GM12878 (cell line): ENCODE data around the gene SLC9A8. TPM values are rescaled to one million over a fixed set of nuclear protein-coding genes. Genes with fewer than 3 reads are reported as not detected.

Experiments used
- ATAC-seq: fragments of 200-7000 bp; cut with Tn5 transposase; 3 replicates; pipeline ENCODE4 v1.9.1; 2020; ENCODE audit warnings: mild to moderate bottlenecking, moderate library complexity
- BruUV-seq: library from RNA; stranded (reverse); fragments of 400-500 nt; replicated peaks from 2 replicates; lab custom pipeline; 2021; lab: Mats Ljungman, UMichigan
- CTCF ChIA-PET: fragments of 300-600 bp; sonication (Branson Sonifier 250); formaldehyde crosslinking; extraction: SDS; loops from one replicate; lab custom pipeline; 2021; ENCODE audit warnings: inconsistent platforms; lab: Yijun Ruan, JAX
- POLR2A ChIA-PET: fragments of 350-600 bp; formaldehyde crosslinking; extraction: SDS; loops from one replicate; lab custom pipeline; 2021; ENCODE audit warnings: inconsistent platforms; lab: Charles Lee
- RAD21 ChIA-PET: fragments of 300-600 bp; sonication (Branson Sonifier 250); formaldehyde crosslinking; loops from one replicate; lab custom pipeline; 2023; ENCODE audit warnings: antibody characterized with exemption; ENCODE audit not compliant: unreplicated experiment; lab: Charles Lee
- SMC1A ChIA-PET: fragments of 300-600 bp; sonication (Branson Sonifier 250); formaldehyde crosslinking; loops from one replicate; lab custom pipeline; 2023; ENCODE audit not compliant: unreplicated experiment, uncharacterized antibody; lab: Charles Lee
- DNase-seq: peaks from one replicate; pipeline ENCODE4 v3.0.0-alpha.2; 2011; ENCODE audit warnings: low read depth, low spot score
- FAIRE-seq: peaks from 3 replicates; lab custom pipeline; 2011; peaks lifted over from hg19 to GRCh38; lab: Jason Lieb, UNC
- H2AFZ ChIP-seq: 2 replicates; pipeline ENCODE4 v1.6.0; 2011; ENCODE audit warnings: low read depth, low read length, control low read depth; ENCODE audit not compliant: control insufficient read depth
- H3K27ac ChIP-seq: 2 replicates; pipeline ENCODE4 v1.5.1; 2011; ENCODE audit warnings: control low read depth; ENCODE audit not compliant: control insufficient read depth, insufficient read depth
- H3K27me3 ChIP-seq, 2 experiments: replicated peaks in 1 of 2; 2 replicates each; pipeline versions ENCODE4 v1.6.0 to v1.6.1; 2011; ENCODE audit warnings: low read length in 1 of 2; ENCODE audit not compliant: control insufficient read depth in 2 of 2, insufficient read depth in 2 of 2
- H3K36me3 ChIP-seq, 2 experiments: 2 replicates each; pipeline ENCODE4 v1.5.1; 2011; ENCODE audit warnings: low read length in 1 of 2; ENCODE audit not compliant: control insufficient read depth in 2 of 2, insufficient read depth in 2 of 2
- H3K4me1 ChIP-seq: 2 replicates; pipeline ENCODE4 v1.6.1; 2011; ENCODE audit warnings: mild to moderate bottlenecking, low read length, moderate library complexity, mixed read lengths; ENCODE audit not compliant: control insufficient read depth, insufficient read depth
- H3K4me2 ChIP-seq: 2 replicates; pipeline ENCODE4 v1.6.0; 2011; ENCODE audit warnings: control low read depth; ENCODE audit not compliant: control insufficient read depth, insufficient read depth
- H3K4me3 ChIP-seq: fragments of 200-600 bp; sonication (generic); 2 replicates; pipeline ENCODE4 v1.5.1; 2016
- H3K79me2 ChIP-seq: 2 replicates; pipeline ENCODE4 v1.6.0; 2011; ENCODE audit warnings: low read length; ENCODE audit not compliant: control insufficient read depth, insufficient read depth
- H3K9ac ChIP-seq: 2 replicates; pipeline ENCODE4 v1.8.0; 2011; ENCODE audit warnings: low read length, control low read depth, mixed read lengths; ENCODE audit not compliant: control insufficient read depth, insufficient read depth
- H3K9me3 ChIP-seq: replicated peaks from 3 replicates; pipeline ENCODE4 v1.5.1; 2011; ENCODE audit warnings: mild to moderate bottlenecking, low read length; ENCODE audit not compliant: control insufficient read depth, insufficient read depth
- H4K20me1 ChIP-seq: 2 replicates; pipeline ENCODE4 v1.6.0; 2011; ENCODE audit not compliant: control insufficient read depth, insufficient read depth
- CBFB ChIP-seq: IDR thresholded peaks from 2 replicates; pipeline ENCODE4 v1.6.1; 2016; ENCODE audit warnings: antibody characterized with exemption, low read depth
- ESRRA ChIP-seq: IDR thresholded peaks from 2 replicates; pipeline ENCODE4 v1.6.1; 2012; ENCODE audit warnings: mild to moderate bottlenecking, low read length, improper control_type of control experiment
- IRF3 ChIP-seq: fragments of 450-650 bp; IDR thresholded peaks from 2 replicates; pipeline ENCODE4 v1.6.1; 2014; ENCODE audit warnings: mild to moderate bottlenecking
- KAT2A ChIP-seq: conservative IDR thresholded peaks from 2 replicates; pipeline ENCODE4 v1.6.1; 2011; ENCODE audit warnings: low read depth, low read length; ENCODE audit not compliant: control insufficient read depth
- LARP7 ChIP-seq: fragments of 450-650 bp; IDR thresholded peaks from 2 replicates; pipeline ENCODE4 v1.6.1; 2017; ENCODE audit warnings: mild to moderate bottlenecking
- NFIC ChIP-seq: IDR thresholded peaks from 2 replicates; pipeline ENCODE4 v1.6.1; 2012; ENCODE audit warnings: low read depth, mild to moderate bottlenecking, inconsistent platforms, low read length, moderate library complexity
- NR2C2 ChIP-seq: IDR thresholded peaks from 2 replicates; pipeline ENCODE4 v1.6.1; 2011; ENCODE audit warnings: borderline replicate concordance, low read depth; ENCODE audit not compliant: control insufficient read depth, insufficient read length
- RAD21 ChIP-seq: IDR thresholded peaks from 2 replicates; pipeline ENCODE4 v1.6.1; 2011; ENCODE audit warnings: mild to moderate bottlenecking, low read depth, low read length, moderate library complexity; ENCODE audit not compliant: insufficient read depth
- REST ChIP-seq: IDR thresholded peaks from 2 replicates; pipeline ENCODE4 v1.6.1; 2012; ENCODE audit warnings: mild to moderate bottlenecking, low read depth, low read length
- SIX5 ChIP-seq: IDR thresholded peaks from 2 replicates; pipeline ENCODE4 v1.6.1; 2011; ENCODE audit warnings: mild to moderate bottlenecking, low read depth, low read length, moderate library complexity; ENCODE audit not compliant: severe bottlenecking
- TCF3 ChIP-seq: IDR thresholded peaks from 2 replicates; pipeline ENCODE4 v1.6.1; 2012; ENCODE audit warnings: low read depth, mild to moderate bottlenecking, low read length, borderline replicate concordance; ENCODE audit not compliant: insufficient read depth
- ZBED1 ChIP-seq: IDR thresholded peaks from 2 replicates; pipeline ENCODE4 v1.6.1; 2016; ENCODE audit warnings: borderline replicate concordance
- ZNF622 ChIP-seq: fragments of 450-650 bp; IDR thresholded peaks from 2 replicates; pipeline ENCODE4 v1.6.1; 2017; ENCODE audit warnings: mild to moderate bottlenecking, inconsistent platforms
- whole genome bisulfite sequencing: methylation state at CpG from one replicate; pipeline ENCODE4 v1.1.6; 2016; ENCODE audit warnings: low lambda C conversion rate; ENCODE audit not compliant: insufficient replicate concordance, insufficient coverage; ENCODE audit errors: missing lambda C conversion rate; 5-methylcytosine and 5-hydroxymethylcytosine counted together
- in situ Hi-C: fragments of 300-500 bp; cut with MboI; formaldehyde crosslinking; loops from 9 replicates; pipeline ENCODE4 v1.14.3; 2018; ENCODE audit warnings: mixed read lengths
- intact Hi-C: fragments of 100-400 bp; cut with micrococcal nuclease; formaldehyde crosslinking; loops from one replicate; pipeline ENCODE4 v1.14.2; 2022; ENCODE audit not compliant: unreplicated experiment
- polyA plus RNA-seq, 11 experiments: library from polyadenylated mRNA; depleted of rRNA in 4 of 11; unstranded in 6 of 11; stranded (reverse) in 5 of 11; fragments of >200 nt; fragmentation: Nextera tagmentation in 4 of 11; fragmentation: Illumina TruSeq in 1 of 11; extraction: Ambion mirVana in 4 of 11; extraction: Trizol in 1 of 11; gene quantifications; 1 replicate in 1 of 11; 2 replicates in 10 of 11; pipeline versions ENCODE4 v1.2.1 to v1.2.3, GENCODE V29; 2011 to 2016; ENCODE audit warnings: inconsistent platforms in 2 of 11, missing spikeins in 2 of 11, low read depth in 1 of 11
- total RNA-seq, 4 experiments: library from RNA; depleted of rRNA in 3 of 4; stranded (reverse); fragments of >200 nt in 3 of 4; fragmentation: Illumina TruSeq in 1 of 4; extraction: Trizol in 1 of 4; gene quantifications; 2 replicates each; pipeline versions ENCODE4 v1.2.1 to v1.2.3, GENCODE V29; 2013 to 2021
- TF ChIP-seq, protein P1 (sequence below): fragments of 450-650 bp; IDR thresholded peaks from 2 replicates; pipeline ENCODE4 v1.6.1; 2017; ENCODE audit warnings: mild to moderate bottlenecking

Gene SLC9A8
- total and polyA plus RNA-seq, 10 of the 15 experiments (the other 5 are each of a cell fraction or from before 2014, with no cell fraction given): 0.40 to 15.5 (median 6.5) TPM

- TF ChIP-seq IRF3 (no peak), CBFB (no peak), LARP7 (no peak), ZNF622 (no peak), KAT2A (no peak), NFIC (no peak), TCF3 (no peak), RAD21 (no peak), SIX5 (no peak), ESRRA (no peak), ZBED1 (no peak), REST (no peak), NR2C2 (no peak)
- TF ChIP-seq, protein P1, sequence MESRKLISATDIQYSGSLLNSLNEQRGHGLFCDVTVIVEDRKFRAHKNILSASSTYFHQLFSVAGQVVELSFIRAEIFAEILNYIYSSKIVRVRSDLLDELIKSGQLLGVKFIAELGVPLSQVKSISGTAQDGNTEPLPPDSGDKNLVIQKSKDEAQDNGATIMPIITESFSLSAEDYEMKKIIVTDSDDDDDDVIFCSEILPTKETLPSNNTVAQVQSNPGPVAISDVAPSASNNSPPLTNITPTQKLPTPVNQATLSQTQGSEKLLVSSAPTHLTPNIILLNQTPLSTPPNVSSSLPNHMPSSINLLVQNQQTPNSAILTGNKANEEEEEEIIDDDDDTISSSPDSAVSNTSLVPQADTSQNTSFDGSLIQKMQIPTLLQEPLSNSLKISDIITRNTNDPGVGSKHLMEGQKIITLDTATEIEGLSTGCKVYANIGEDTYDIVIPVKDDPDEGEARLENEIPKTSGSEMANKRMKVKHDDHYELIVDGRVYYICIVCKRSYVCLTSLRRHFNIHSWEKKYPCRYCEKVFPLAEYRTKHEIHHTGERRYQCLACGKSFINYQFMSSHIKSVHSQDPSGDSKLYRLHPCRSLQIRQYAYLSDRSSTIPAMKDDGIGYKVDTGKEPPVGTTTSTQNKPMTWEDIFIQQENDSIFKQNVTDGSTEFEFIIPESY: no peak
- no peak overlapping the region for H3K27ac ChIP-seq
- DNase-seq (no peak), ATAC-seq (no peak), FAIRE-seq (no peak)
- H4K20me1 ChIP-seq: no peaks in the 10 kb centered on the region
- peaks cover 19% of the 10 kb centered on the region for H3K4me1 ChIP-seq
- 96% methylated on average over 6 of the region's 6 CpGs for WGBS
- peaks cover 6 to 8% of the 10 kb centered on the region in 2 experiments; a peak in 2 of 4 replicates for H3K36me3 ChIP-seq
- intact Hi-C loops (no loop called here), in situ Hi-C loops (loop anchor here (25.0 kb wide), 1 partner anchor 526 kb away; no protein-coding TSS in a partner anchor)
- no peaks in the 10 kb centered on the region for H3K79me2 ChIP-seq
- no peaks in the 10 kb centered on the region for H3K9me3 ChIP-seq
- no peak overlapping the region for H3K4me3 ChIP-seq
- no peak overlapping the region for H3K9ac ChIP-seq
- RAD21 ChIA-PET: no interaction called here
- no peaks in the 10 kb centered on the region for H3K27me3 ChIP-seq
- no TSS peak for BruUV-seq
- no peak overlapping the region for H2AFZ ChIP-seq
- POLR2A ChIA-PET: no interaction called here
- H3K4me2 ChIP-seq: no peak overlapping the region
- SMC1A ChIA-PET: no interaction called here
- CTCF ChIA-PET: interaction anchor here (1.1 kb wide), 1 partner anchor 329 kb away, joined by 3 read pairs; no protein-coding TSS in a partner anchor
Observed at GRCh38 chr20:49863666-49864065, 51.0 kb downstream of the SLC9A8 start.
